ENCODE results near the gene PHACTR1.

The PHACTR1 gene

GRCh38 chr6:13256266-13257001 lies 539.9 kb downstream of the PHACTR1 start:
- TF ChIP-seq EP300 (IDR thresholded peaks at IDR 0.05; ENCODE audit: borderline replicate concordance), result no peak
- TF ChIP-seq CREB1 (IDR thresholded peaks at IDR 0.05; ENCODE audit: low read depth), result no peak
- no peak for TF ChIP-seq ZBTB7A (IDR thresholded peaks at IDR 0.05; ENCODE audit: low read depth)
- no peak for TF ChIP-seq NFIC (IDR thresholded peaks at IDR 0.05)
- TF ChIP-seq CEBPB (IDR thresholded peaks at IDR 0.05), result no peak
- no peak for TF ChIP-seq YY1 (IDR thresholded peaks at IDR 0.05; ENCODE audit: low read depth)
- TF ChIP-seq RAD21 (IDR thresholded peaks at IDR 0.05; ENCODE audit: low read depth), result no peak
- TF ChIP-seq USF1 (IDR thresholded peaks at IDR 0.05), result no peak
- no peak for TF ChIP-seq MAX (IDR thresholded peaks at IDR 0.05)
- no peak for TF ChIP-seq TAF1 (IDR thresholded peaks at IDR 0.05; ENCODE audit: low read depth)
- no peak for TF ChIP-seq EGR1 (IDR thresholded peaks at IDR 0.05)

GRCh38 chr6:13259393-13259792 lies 542.8 kb downstream of the PHACTR1 start:
- TF ChIP-seq NFIC (IDR thresholded peaks at IDR 0.05), result no peak
- TF ChIP-seq TCF12 (IDR thresholded peaks at IDR 0.05; ENCODE audit: low read depth), result no peak
- TF ChIP-seq CEBPB (IDR thresholded peaks at IDR 0.05), result no peak
- TF ChIP-seq EGR1 (IDR thresholded peaks at IDR 0.05), result no peak
- TF ChIP-seq CREB1 (IDR thresholded peaks at IDR 0.05; ENCODE audit: low read depth), result no peak
- TF ChIP-seq TEAD4 (IDR thresholded peaks at IDR 0.05), result no peak
- no peak for TF ChIP-seq USF1 (IDR thresholded peaks at IDR 0.05)
- no peak for TF ChIP-seq YY1 (IDR thresholded peaks at IDR 0.05; ENCODE audit: low read depth)
- TF ChIP-seq EP300 (IDR thresholded peaks at IDR 0.05; ENCODE audit: borderline replicate concordance), result no peak
- TF ChIP-seq REST (IDR thresholded peaks at IDR 0.05; ENCODE audit: low read depth), result no peak
- no peak for TF ChIP-seq TAF1 (IDR thresholded peaks at IDR 0.05; ENCODE audit: low read depth)
- no peak for TF ChIP-seq FOXM1 (IDR thresholded peaks at IDR 0.05; ENCODE audit: borderline replicate concordance, low read depth)

- no peak for TF ChIP-seq TAF1 (IDR thresholded peaks at IDR 0.05; ENCODE audit: low read depth)
- TF ChIP-seq EP300 (IDR thresholded peaks at IDR 0.05; ENCODE audit: borderline replicate concordance), result no peak
- no peak for TF ChIP-seq CREB1 (IDR thresholded peaks at IDR 0.05; ENCODE audit: low read depth)
- TF ChIP-seq ZBTB7A (IDR thresholded peaks at IDR 0.05; ENCODE audit: low read depth), result no peak
- TF ChIP-seq FOXM1 (IDR thresholded peaks at IDR 0.05; ENCODE audit: borderline replicate concordance, low read depth), result no peak
- no peak for TF ChIP-seq USF1 (IDR thresholded peaks at IDR 0.05)
- no peak for TF ChIP-seq TEAD4 (IDR thresholded peaks at IDR 0.05)
These were observed 543.6 kb downstream of the PHACTR1 start for GRCh38 chr6:13260101-13260598.

GRCh38 chr6:13260831-13261230 lies 544.3 kb downstream of the PHACTR1 start:
- TF ChIP-seq CREB1 (IDR thresholded peaks at IDR 0.05; ENCODE audit: low read depth) (no peak), REST (IDR thresholded peaks at IDR 0.05; ENCODE audit: low read depth) (no peak), TAF1 (IDR thresholded peaks at IDR 0.05; ENCODE audit: low read depth) (no peak), MAX (IDR thresholded peaks at IDR 0.05) (no peak), CEBPB (IDR thresholded peaks at IDR 0.05) (no peak), RAD21 (IDR thresholded peaks at IDR 0.05; ENCODE audit: low read depth) (no peak), EP300 (IDR thresholded peaks at IDR 0.05; ENCODE audit: borderline replicate concordance) (no peak), TCF12 (IDR thresholded peaks at IDR 0.05; ENCODE audit: low read depth) (no peak), TEAD4 (IDR thresholded peaks at IDR 0.05) (no peak), YY1 (IDR thresholded peaks at IDR 0.05; ENCODE audit: low read depth) (no peak), FOXM1 (IDR thresholded peaks at IDR 0.05; ENCODE audit: borderline replicate concordance, low read depth) (no peak), NFIC (IDR thresholded peaks at IDR 0.05) (no peak)

- TF ChIP-seq TEAD4 (IDR thresholded peaks at IDR 0.05) (no peak), ZBTB7A (IDR thresholded peaks at IDR 0.05; ENCODE audit: low read depth) (no peak), TAF1 (IDR thresholded peaks at IDR 0.05; ENCODE audit: low read depth) (no peak), TCF12 (IDR thresholded peaks at IDR 0.05; ENCODE audit: low read depth) (no peak), REST (IDR thresholded peaks at IDR 0.05; ENCODE audit: low read depth) (no peak), CEBPB (IDR thresholded peaks at IDR 0.05) (no peak), EGR1 (IDR thresholded peaks at IDR 0.05) (no peak), YY1 (IDR thresholded peaks at IDR 0.05; ENCODE audit: low read depth) (no peak), USF1 (IDR thresholded peaks at IDR 0.05) (no peak)
These were observed 545.0 kb downstream of the PHACTR1 start for GRCh38 chr6:13261464-13261994.

Measured in Ishikawa (cell line).